NCI-H1417 treated with DMSO at 0.1 percent for 48 hours (cell line): ENCODE results near the gene FSTL4.

Experiments
- DNase-seq: peaks from one replicate; lab custom pipeline; 2025; lab: John Stamatoyannopoulos, UW

FSTL4 gene

GRCh38 chr5:133321286-133321832 is 291.0 kb downstream of the FSTL4 start:
- no peak for DNase-seq

GRCh38 chr5:133319905-133320520 is 292.3 kb downstream of the FSTL4 start:
- DNase-seq, result no peak

- DNase-seq, result no peak
Measured at GRCh38 chr5:133319244-133319643, 293.1 kb downstream of the FSTL4 start.

GRCh38 chr5:133317558-133317957 is 294.8 kb downstream of the FSTL4 start:
- DNase-seq, result no peak

GRCh38 chr5:133316346-133317343 is 295.7 kb downstream of the FSTL4 start:
- no peak for DNase-seq

GRCh38 chr5:133314086-133314485 is 298.3 kb downstream of the FSTL4 start:
- no peak for DNase-seq

GRCh38 chr5:133311176-133311575 is 301.2 kb downstream of the FSTL4 start:
- DNase-seq, result no peak

- DNase-seq, result no peak
Measured at GRCh38 chr5:133309984-133310621, 302.2 kb downstream of the FSTL4 start.

- no peak for DNase-seq
Measured at GRCh38 chr5:133309166-133309795, 303.1 kb downstream of the FSTL4 start.

- no peak for DNase-seq
Measured at GRCh38 chr5:133307275-133307674, 305.1 kb downstream of the FSTL4 start.

- DNase-seq, result no peak
Measured at GRCh38 chr5:133304707-133305216, 307.6 kb downstream of the FSTL4 start.

- DNase-seq, result no peak
Measured at GRCh38 chr5:133304178-133304577, 308.2 kb downstream of the FSTL4 start.

GRCh38 chr5:133303298-133303697 is 309.0 kb downstream of the FSTL4 start:
- no peak for DNase-seq

GRCh38 chr5:133299728-133300127 is 312.6 kb downstream of the FSTL4 start:
- no peak for DNase-seq

- DNase-seq, result no peak
Measured at GRCh38 chr5:133299021-133299420, 313.3 kb downstream of the FSTL4 start.

- DNase-seq, result no peak
Measured at GRCh38 chr5:133298447-133298846, 313.9 kb downstream of the FSTL4 start.

GRCh38 chr5:133297293-133297692 is 315.0 kb downstream of the FSTL4 start:
- no peak for DNase-seq

GRCh38 chr5:133296624-133297023 is 315.7 kb downstream of the FSTL4 start:
- DNase-seq, result no peak

- DNase-seq, result no peak
Measured at GRCh38 chr5:133295520-133295919, 316.8 kb downstream of the FSTL4 start.

GRCh38 chr5:133294380-133294779 is 318.0 kb downstream of the FSTL4 start:
- DNase-seq, result no peak

GRCh38 chr5:133293960-133294359 is 318.4 kb downstream of the FSTL4 start:
- no peak for DNase-seq

GRCh38 chr5:133292300-133292699 is 320.0 kb downstream of the FSTL4 start:
- DNase-seq, result no peak
